ENCODE data around the gene ANXA1. TPM values are rescaled to one million over a fixed set of nuclear protein-coding genes. Genes with fewer than 3 reads are reported as not detected.

ANXA1 gene
- total and polyA plus RNA-seq, 4 donors: 378 to 788 (median 525) TPM

DNA sequence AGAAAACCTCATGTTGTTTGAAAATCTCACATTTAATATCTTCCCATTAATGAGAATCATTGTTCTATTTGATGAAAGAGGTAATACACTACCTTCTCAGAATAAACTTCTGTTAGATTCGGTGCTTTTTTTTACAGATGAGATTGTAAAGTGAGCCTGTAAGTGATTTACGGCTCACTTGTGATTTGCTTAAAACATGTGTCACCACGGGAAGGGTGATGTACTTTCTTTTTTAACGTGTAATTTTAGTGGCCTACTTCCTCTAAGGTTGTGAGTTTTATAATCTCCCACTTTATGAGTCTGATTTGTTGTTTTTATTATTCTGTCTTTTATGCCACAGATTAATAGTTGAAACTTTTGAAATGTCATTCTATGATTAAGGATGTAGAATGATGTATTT is 15.9 kb downstream of the ANXA1 start:
- peaks cover 5 to 8% of the 10 kb centered on the region in 2 donors for H3K36me3 ChIP-seq (ENCODE audit: control insufficient read depth in 1 of 2, insufficient read depth in 2 of 2, low read length in 1 of 2)
- H3K4me3 ChIP-seq (ENCODE audit: low read length in 2 of 2): no peak overlapping the region
- DNase-seq: no peak
- no peaks in the 10 kb centered on the region for H3K4me1 ChIP-seq (ENCODE audit: control insufficient read depth in 1 of 2, insufficient read depth in 2 of 2, low read length in 2 of 2)
- no peak overlapping the region for H3K27ac ChIP-seq (ENCODE audit: low read depth in 1 of 2, low read length in 2 of 2)
- no peak for ATAC-seq (ENCODE audit: low FRiP score)
- WGBS, 2 donors: 38 to 41% methylated on average over 4 of the region's 4 CpGs
- H3K27me3 ChIP-seq (ENCODE audit: control insufficient read depth in 1 of 2, insufficient read depth in 2 of 2, low read length in 1 of 2): no peaks in the 10 kb centered on the region
- no peaks in the 10 kb centered on the region for H3K9me3 ChIP-seq (ENCODE audit: control insufficient read depth, low read length)
- intact Hi-C loops (cut with DNase I): no loop called here

DNA sequence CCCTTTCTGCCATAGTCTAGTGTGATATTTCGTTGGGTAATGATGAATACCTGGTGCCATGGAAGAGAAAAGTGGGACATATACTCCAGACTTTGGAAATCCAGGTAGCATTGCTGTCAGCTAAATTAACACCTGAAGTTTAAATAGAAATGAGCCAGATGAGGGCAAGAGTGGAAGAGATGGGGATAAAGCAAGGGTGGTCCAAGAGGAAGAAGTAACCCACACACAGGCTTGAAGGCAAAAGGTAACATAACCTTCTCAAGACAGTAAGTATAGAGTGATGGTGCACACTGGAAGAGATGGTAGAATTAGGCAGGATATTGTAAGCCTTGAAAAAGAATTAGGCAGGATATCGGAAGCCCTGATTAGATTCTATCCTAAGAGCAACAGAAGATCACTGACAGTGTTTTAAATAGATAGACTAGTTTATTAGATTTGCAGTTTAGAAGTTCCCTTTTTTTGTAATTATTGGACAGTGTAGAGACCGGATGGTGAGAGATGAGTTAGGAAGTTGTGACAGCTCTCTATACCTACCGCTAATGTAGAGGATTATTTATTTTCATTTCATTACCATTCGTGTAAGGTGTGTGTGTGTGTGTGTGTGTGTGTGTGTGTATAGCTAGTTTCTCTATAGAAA is 16.8 kb downstream of the ANXA1 start:
- peaks cover 5 to 7% of the 10 kb centered on the region in 2 donors for H3K36me3 ChIP-seq (ENCODE audit: control insufficient read depth in 1 of 2, insufficient read depth in 2 of 2, low read length in 1 of 2)
- no peaks in the 10 kb centered on the region for H3K9me3 ChIP-seq (ENCODE audit: control insufficient read depth, low read length)
- intact Hi-C loops (cut with DNase I): no loop called here
- 81 to 84% methylated on average over 5 of the region's 5 CpGs for WGBS, 2 donors
- no peaks in the 10 kb centered on the region for H3K27me3 ChIP-seq (ENCODE audit: control insufficient read depth in 1 of 2, insufficient read depth in 2 of 2, low read length in 1 of 2)
- H3K4me3 ChIP-seq (ENCODE audit: low read length in 2 of 2): no peak overlapping the region
- DNase-seq: no peak
- ATAC-seq (ENCODE audit: low FRiP score): no peak
- no peak overlapping the region for H3K27ac ChIP-seq (ENCODE audit: low read depth in 1 of 2, low read length in 2 of 2)
- no peaks in the 10 kb centered on the region for H3K4me1 ChIP-seq (ENCODE audit: control insufficient read depth in 1 of 2, insufficient read depth in 2 of 2, low read length in 2 of 2)

DNA sequence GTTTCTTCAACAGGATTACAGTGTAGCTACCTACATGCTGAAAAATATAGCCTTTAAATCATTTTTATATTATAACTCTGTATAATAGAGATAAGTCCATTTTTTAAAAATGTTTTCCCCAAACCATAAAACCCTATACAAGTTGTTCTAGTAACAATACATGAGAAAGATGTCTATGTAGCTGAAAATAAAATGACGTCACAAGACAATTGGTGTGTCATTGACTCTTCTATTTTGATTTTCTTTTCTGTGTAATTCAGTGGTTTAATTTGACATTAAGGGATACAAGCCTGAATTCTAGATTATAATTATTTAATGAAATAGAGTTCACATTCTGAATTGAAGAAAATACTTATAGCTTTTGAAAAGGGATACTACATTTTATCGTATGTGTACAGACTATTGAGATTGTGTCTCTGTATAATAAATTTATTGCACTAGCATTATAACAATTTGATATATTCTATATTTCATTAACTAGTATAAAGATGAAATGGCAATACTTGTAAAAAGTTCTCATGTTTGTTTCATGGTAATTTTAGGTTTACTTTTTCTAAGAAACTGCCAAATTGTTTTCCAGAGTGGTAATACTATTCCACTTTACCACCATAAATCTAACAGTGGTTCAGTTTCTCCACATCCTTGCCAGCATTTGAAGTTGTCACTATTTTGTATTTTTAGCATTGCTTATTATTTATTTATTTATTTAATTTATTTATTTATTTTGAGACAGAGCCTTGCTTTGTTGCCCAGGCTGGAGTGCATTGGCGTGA is 18.7 kb downstream of the ANXA1 start:
- no peak overlapping the region for H3K4me3 ChIP-seq (ENCODE audit: low read length in 2 of 2)
- no peak for DNase-seq
- ATAC-seq (ENCODE audit: low FRiP score): no peak
- H3K27me3 ChIP-seq (ENCODE audit: control insufficient read depth in 1 of 2, insufficient read depth in 2 of 2, low read length in 1 of 2): no peaks in the 10 kb centered on the region
- 96 to 98% methylated on average over 3 of the region's 3 CpGs for WGBS, 2 donors
- no peaks in the 10 kb centered on the region for H3K4me1 ChIP-seq (ENCODE audit: control insufficient read depth in 1 of 2, insufficient read depth in 2 of 2, low read length in 2 of 2)
- intact Hi-C loops (cut with DNase I): no loop called here
- no peak overlapping the region for H3K27ac ChIP-seq (ENCODE audit: low read depth in 1 of 2, low read length in 2 of 2)
- peaks cover 5 to 6% of the 10 kb centered on the region in 2 donors for H3K36me3 ChIP-seq (ENCODE audit: control insufficient read depth in 1 of 2, insufficient read depth in 2 of 2, low read length in 1 of 2)
- no peaks in the 10 kb centered on the region for H3K9me3 ChIP-seq (ENCODE audit: control insufficient read depth, low read length)

DNA sequence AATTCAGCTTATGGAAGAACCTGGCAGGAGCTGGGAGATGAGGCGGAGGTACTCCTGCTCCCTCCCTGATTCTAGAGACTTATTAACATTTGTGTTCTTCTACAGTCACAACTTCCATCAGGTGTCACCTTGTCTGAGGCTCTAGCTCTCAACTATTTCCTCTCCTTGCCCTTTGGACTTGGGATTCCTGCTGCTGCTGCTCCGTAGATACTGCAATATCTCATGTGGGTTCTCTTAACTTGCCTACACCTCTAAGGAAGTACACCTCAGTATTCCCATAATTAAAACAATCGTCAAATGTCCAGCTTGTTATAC is 21.2 kb downstream of the ANXA1 start:
- H3K9me3 ChIP-seq (ENCODE audit: control insufficient read depth, low read length): no peaks in the 10 kb centered on the region
- WGBS, 2 donors: 76 to 77% methylated on average over 3 of the region's 3 CpGs
- DNase-seq: no peak
- ATAC-seq (ENCODE audit: low FRiP score): no peak
- H3K27me3 ChIP-seq (ENCODE audit: control insufficient read depth in 1 of 2, insufficient read depth in 2 of 2, low read length in 1 of 2): no peaks in the 10 kb centered on the region
- H3K36me3 ChIP-seq (ENCODE audit: control insufficient read depth in 1 of 2, insufficient read depth in 2 of 2, low read length in 1 of 2): peaks cover 0 to 2% of the 10 kb centered on the region in 2 donors
- no peak overlapping the region for H3K4me3 ChIP-seq (ENCODE audit: low read length in 2 of 2)
- no peaks in the 10 kb centered on the region for H3K4me1 ChIP-seq (ENCODE audit: control insufficient read depth in 1 of 2, insufficient read depth in 2 of 2, low read length in 2 of 2)
- H3K27ac ChIP-seq (ENCODE audit: low read depth in 1 of 2, low read length in 2 of 2): no peak overlapping the region
- intact Hi-C loops (cut with DNase I): no loop called here

DNA sequence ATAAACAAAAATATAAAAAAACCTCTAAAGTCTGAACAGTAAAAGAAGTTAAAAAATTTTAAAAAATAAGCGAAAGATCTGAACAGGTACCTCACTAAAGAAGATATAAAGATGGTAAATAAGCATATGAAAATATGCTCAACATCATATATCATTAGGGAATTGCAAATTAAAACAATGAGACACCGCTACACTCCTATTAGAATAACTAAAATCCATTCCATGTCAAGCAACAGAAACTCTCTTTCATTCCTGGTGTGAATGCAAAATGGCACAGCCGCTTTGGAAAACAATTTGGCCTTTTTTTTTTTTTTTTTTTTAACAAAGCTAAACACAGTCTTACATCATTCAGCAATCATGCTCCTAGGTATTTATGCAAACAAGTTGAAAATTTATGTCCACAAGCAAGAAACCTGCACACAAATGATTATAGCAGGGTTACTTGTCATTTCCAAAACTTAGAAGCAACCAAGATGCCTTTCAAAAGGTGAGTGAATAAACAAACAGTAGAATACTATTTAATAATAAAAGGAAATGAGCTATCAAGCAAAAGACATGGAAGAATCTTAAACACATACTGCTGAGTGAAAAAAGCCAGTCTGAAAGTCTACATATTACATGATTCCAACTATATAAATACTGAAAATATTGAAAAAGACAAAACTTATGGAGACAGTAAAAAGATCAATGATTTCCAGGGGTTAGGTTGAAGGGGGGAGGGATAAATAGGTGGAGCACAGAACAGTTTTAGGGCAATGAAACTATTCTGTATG is 22.1 kb downstream of the ANXA1 start:
- Histone ChIP-seq H3K36me3 (ENCODE audit: control insufficient read depth in 1 of 2, insufficient read depth in 2 of 2, low read length in 1 of 2) (no peaks in the 10 kb centered on the region), H3K4me1 (ENCODE audit: control insufficient read depth in 1 of 2, insufficient read depth in 2 of 2, low read length in 2 of 2) (no peaks in the 10 kb centered on the region), H3K9me3 (ENCODE audit: control insufficient read depth, low read length) (no peaks in the 10 kb centered on the region), H3K27me3 (ENCODE audit: control insufficient read depth in 1 of 2, insufficient read depth in 2 of 2, low read length in 1 of 2) (no peaks in the 10 kb centered on the region), H3K27ac (ENCODE audit: low read depth in 1 of 2, low read length in 2 of 2) (no peak overlapping the region), H3K4me3 (ENCODE audit: low read length in 2 of 2) (no peak overlapping the region)
- ATAC-seq (ENCODE audit: low FRiP score) (no peak), DNase-seq (no peak)
- intact Hi-C loops (cut with DNase I): no loop called here
- 82 to 83% methylated on average over 3 of the region's 3 CpGs for WGBS, 2 donors

DNA sequence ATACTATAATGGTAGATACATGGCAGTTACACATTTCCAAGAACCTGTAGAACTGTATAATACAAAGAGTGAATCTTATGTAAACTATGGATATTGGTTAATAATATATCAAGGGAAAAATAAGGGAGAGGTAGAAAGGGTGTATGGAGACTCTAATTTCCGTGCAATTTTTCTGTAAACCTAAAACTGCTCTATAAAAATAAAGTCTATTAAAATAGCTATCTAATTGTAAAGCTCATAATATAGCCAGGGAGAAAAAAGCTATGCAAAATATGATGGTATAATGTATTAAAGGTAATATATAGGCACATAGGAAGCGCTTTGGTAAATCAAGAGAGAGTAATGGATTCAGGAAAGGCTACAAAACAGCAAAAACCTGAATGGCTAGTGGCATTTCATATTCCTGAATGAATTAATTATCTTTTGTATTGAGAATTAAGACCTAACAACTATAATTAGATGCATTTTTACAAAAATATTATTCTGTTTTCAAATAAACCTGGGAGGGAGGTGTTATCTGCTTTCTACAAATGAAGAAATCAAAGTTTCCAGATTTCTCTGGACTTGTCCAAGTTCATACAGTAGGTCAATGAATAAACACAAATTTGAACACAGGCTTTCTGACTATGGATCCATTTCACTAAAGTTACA is 22.8 kb downstream of the ANXA1 start:
- no peak overlapping the region for H3K27ac ChIP-seq (ENCODE audit: low read depth in 1 of 2, low read length in 2 of 2)
- no peak for ATAC-seq (ENCODE audit: low FRiP score)
- no peaks in the 10 kb centered on the region for H3K27me3 ChIP-seq (ENCODE audit: control insufficient read depth in 1 of 2, insufficient read depth in 2 of 2, low read length in 1 of 2)
- no peak overlapping the region for H3K4me3 ChIP-seq (ENCODE audit: low read length in 2 of 2)
- intact Hi-C loops (cut with DNase I): no loop called here
- H3K36me3 ChIP-seq (ENCODE audit: control insufficient read depth in 1 of 2, insufficient read depth in 2 of 2, low read length in 1 of 2): no peaks in the 10 kb centered on the region
- H3K9me3 ChIP-seq (ENCODE audit: control insufficient read depth, low read length): no peaks in the 10 kb centered on the region
- DNase-seq: no peak
- H3K4me1 ChIP-seq (ENCODE audit: control insufficient read depth in 1 of 2, insufficient read depth in 2 of 2, low read length in 2 of 2): no peaks in the 10 kb centered on the region
- WGBS, 2 donors: 95 to 97% methylated on average over 2 of the region's 2 CpGs

DNA sequence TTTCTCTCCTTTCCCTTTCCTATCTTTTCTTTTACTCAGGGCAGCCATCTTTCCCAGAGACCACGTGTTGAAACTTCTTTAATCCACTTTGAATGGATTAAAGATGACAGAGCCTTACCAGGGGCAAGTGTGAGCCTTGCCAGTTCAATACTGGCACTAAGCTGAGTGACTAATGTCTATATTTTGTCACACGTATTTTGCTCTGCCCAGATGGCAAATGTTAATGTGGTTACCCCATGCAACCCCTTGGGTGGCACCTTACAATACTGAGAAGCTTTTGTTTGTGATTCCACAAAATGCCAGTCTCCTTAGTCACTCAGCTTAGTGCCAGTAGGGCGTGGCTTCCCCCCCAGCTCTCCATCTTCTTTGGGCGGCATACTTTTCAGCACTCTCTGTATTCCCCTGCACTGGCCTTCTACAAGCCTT is 24.8 kb downstream of the ANXA1 start:
- ATAC-seq (ENCODE audit: low FRiP score) (peak; percentile 67), DNase-seq (peak in 1 of 2 donors; percentile 55)
- 13 to 16% methylated on average over 4 of the region's 4 CpGs for WGBS, 2 donors
- intact Hi-C loops (cut with DNase I): no loop called here
- Histone ChIP-seq H3K27me3 (ENCODE audit: control insufficient read depth in 1 of 2, insufficient read depth in 2 of 2, low read length in 1 of 2) (no peaks in the 10 kb centered on the region), H3K9me3 (ENCODE audit: control insufficient read depth, low read length) (no peaks in the 10 kb centered on the region), H3K4me1 (ENCODE audit: control insufficient read depth in 1 of 2, insufficient read depth in 2 of 2, low read length in 2 of 2) (no peaks in the 10 kb centered on the region), H3K4me3 (ENCODE audit: low read length in 2 of 2) (no peak overlapping the region), H3K36me3 (ENCODE audit: control insufficient read depth in 1 of 2, insufficient read depth in 2 of 2, low read length in 1 of 2) (no peaks in the 10 kb centered on the region), H3K27ac (ENCODE audit: low read depth in 1 of 2, low read length in 2 of 2) (peak overlapping the region in 1 of 2 donors; percentile 74)

DNA sequence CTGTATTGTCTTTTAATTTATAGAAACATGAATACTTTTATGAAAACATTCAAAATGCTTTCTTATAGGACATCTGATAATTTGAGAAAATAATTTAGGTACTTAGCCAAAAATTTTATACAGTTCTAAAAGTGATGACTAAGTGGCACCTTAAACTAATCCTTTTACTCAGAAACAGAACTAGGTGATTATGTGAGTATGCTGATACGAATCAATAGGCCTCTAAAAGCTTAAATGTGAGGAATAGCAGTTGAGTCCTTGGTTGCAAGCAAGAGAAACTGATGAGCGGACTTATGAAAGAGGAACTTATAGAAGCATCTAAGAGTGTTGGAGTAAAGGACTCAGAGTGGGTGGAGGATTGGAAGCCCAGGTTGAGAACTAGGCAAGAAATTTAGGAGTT is 26.4 kb downstream of the ANXA1 start:
- Histone ChIP-seq H3K36me3 (ENCODE audit: control insufficient read depth in 1 of 2, insufficient read depth in 2 of 2, low read length in 1 of 2) (no peaks in the 10 kb centered on the region), H3K27me3 (ENCODE audit: control insufficient read depth in 1 of 2, insufficient read depth in 2 of 2, low read length in 1 of 2) (no peaks in the 10 kb centered on the region), H3K4me3 (ENCODE audit: low read length in 2 of 2) (no peak overlapping the region), H3K4me1 (ENCODE audit: control insufficient read depth in 1 of 2, insufficient read depth in 2 of 2, low read length in 2 of 2) (no peaks in the 10 kb centered on the region), H3K9me3 (ENCODE audit: control insufficient read depth, low read length) (no peaks in the 10 kb centered on the region), H3K27ac (ENCODE audit: low read depth in 1 of 2, low read length in 2 of 2) (peak overlapping the region in 1 of 2 donors; percentile 44)
- no peak for ATAC-seq (ENCODE audit: low FRiP score)
- WGBS, 2 donors: 73 to 98% methylated on average over 2 of the region's 2 CpGs
- no peak for DNase-seq
- intact Hi-C loops (cut with DNase I): no loop called here

All from aorta (tissue), 5 donors.